ENCODE results near the gene TJP1. TPM values are rescaled to one million over a fixed set of nuclear protein-coding genes. Genes with fewer than 3 reads are reported as not detected.

TJP1 gene
- total RNA-seq, 1 donor from 2014 or later = not detected

GRCh38 chr15:29811691-29812383 is 10.4 kb downstream of the TJP1 start:
- peaks cover 53% of the 10 kb centered on the region for H3K27me3 Mint-ChIP-seq (ENCODE audit: low read depth)
- H3K9me3 Mint-ChIP-seq = no peaks in the 10 kb centered on the region
- H3K27ac Mint-ChIP-seq = no peak overlapping the region
- no peaks in the 10 kb centered on the region for H3K4me1 Mint-ChIP-seq (ENCODE audit: low read depth)
- H3K36me3 Mint-ChIP-seq (ENCODE audit: low read depth) = no peaks in the 10 kb centered on the region
- no peak for DNase-seq (ENCODE audit: low spot score)
- H3K4me3 Mint-ChIP-seq (ENCODE audit: low read depth) = no peak overlapping the region
- intact Hi-C loops (cut with micrococcal nuclease) = no loop called here

DNA sequence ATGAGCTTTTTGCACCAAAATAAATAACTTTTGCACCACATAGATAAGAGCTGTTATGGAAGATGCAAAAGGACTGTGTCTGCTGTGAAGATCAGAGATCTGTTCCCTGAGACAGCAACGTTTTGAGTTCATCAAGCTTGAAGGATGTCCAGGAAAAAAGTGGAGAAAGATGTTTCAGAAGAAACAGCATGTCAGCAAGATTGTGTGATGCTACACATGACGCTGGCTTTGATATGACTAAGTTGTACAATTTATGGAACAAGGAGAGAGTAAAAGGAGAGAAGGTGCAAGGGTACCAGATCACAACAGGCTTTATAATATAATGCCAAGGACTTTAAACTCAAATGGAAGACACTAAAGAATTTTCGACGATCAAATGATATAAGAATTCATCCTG is 16.6 kb downstream of the TJP1 start:
- no peaks in the 10 kb centered on the region for H3K9me3 Mint-ChIP-seq
- no peak overlapping the region for H3K27ac Mint-ChIP-seq
- no peaks in the 10 kb centered on the region for H3K4me1 Mint-ChIP-seq (ENCODE audit: low read depth)
- no peak for DNase-seq (ENCODE audit: low spot score)
- intact Hi-C loops (cut with micrococcal nuclease) = no loop called here
- no peak overlapping the region for H3K4me3 Mint-ChIP-seq (ENCODE audit: low read depth)
- peaks cover 30% of the 10 kb centered on the region for H3K27me3 Mint-ChIP-seq (ENCODE audit: low read depth)
- no peaks in the 10 kb centered on the region for H3K36me3 Mint-ChIP-seq (ENCODE audit: low read depth)

DNA sequence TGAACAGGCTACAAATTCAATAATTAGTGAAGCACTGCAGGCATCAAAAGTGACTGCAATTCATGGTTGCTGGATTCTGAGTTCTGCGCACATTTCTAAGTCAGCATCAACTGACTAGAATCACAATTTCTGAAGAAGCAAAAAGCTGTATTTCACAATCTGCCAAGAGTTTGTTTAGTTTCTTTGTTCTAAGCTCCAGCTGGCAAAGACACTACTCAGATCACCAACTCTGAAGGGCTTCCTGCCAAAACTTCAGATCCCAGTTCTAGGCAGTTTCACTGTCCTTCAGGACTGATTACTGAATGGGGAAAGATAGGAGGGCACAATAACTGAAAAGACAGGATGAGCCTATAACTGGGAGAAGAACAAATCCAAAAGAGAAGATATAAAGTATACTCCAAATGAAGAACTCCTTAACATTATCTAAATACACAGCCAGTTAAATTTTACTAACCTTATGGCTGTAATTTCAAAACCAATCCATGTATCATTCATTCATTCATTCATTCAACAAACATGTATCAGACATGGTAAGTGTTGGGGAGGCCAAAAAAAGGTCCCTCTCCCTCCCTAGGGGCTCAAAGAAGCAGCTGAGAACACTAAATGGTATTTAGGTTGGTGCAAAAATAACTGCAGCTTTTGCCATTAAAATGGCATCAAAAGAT is 17.1 kb downstream of the TJP1 start:
- H3K36me3 Mint-ChIP-seq (ENCODE audit: low read depth) = no peaks in the 10 kb centered on the region
- H3K4me1 Mint-ChIP-seq (ENCODE audit: low read depth) = no peaks in the 10 kb centered on the region
- intact Hi-C loops (cut with micrococcal nuclease) = no loop called here
- H3K27ac Mint-ChIP-seq = no peak overlapping the region
- peaks cover 30% of the 10 kb centered on the region for H3K27me3 Mint-ChIP-seq (ENCODE audit: low read depth)
- no peak for DNase-seq (ENCODE audit: low spot score)
- no peaks in the 10 kb centered on the region for H3K9me3 Mint-ChIP-seq
- no peak overlapping the region for H3K4me3 Mint-ChIP-seq (ENCODE audit: low read depth)

GRCh38 chr15:29802411-29802810 is 19.9 kb downstream of the TJP1 start:
- Mint-ChIP-seq H3K4me1 (ENCODE audit: low read depth) (no peaks in the 10 kb centered on the region), H3K27me3 (ENCODE audit: low read depth) (peaks cover 22% of the 10 kb centered on the region), H3K27ac (no peak overlapping the region), H3K36me3 (ENCODE audit: low read depth) (no peaks in the 10 kb centered on the region), H3K4me3 (ENCODE audit: low read depth) (no peak overlapping the region), H3K9me3 (no peaks in the 10 kb centered on the region)
- intact Hi-C loops (cut with micrococcal nuclease) = no loop called here
- DNase-seq (ENCODE audit: low spot score) = no peak

- H3K36me3 Mint-ChIP-seq (ENCODE audit: low read depth) = no peaks in the 10 kb centered on the region
- H3K9me3 Mint-ChIP-seq = no peaks in the 10 kb centered on the region
- H3K27ac Mint-ChIP-seq = no peak overlapping the region
- no peak overlapping the region for H3K4me3 Mint-ChIP-seq (ENCODE audit: low read depth)
- no peak for DNase-seq (ENCODE audit: low spot score)
- intact Hi-C loops (cut with micrococcal nuclease) = no loop called here
- peaks cover 20% of the 10 kb centered on the region for H3K27me3 Mint-ChIP-seq (ENCODE audit: low read depth)
- H3K4me1 Mint-ChIP-seq (ENCODE audit: low read depth) = no peaks in the 10 kb centered on the region
Measured at GRCh38 chr15:29800491-29801366, 21.5 kb downstream of the TJP1 start.

DNA sequence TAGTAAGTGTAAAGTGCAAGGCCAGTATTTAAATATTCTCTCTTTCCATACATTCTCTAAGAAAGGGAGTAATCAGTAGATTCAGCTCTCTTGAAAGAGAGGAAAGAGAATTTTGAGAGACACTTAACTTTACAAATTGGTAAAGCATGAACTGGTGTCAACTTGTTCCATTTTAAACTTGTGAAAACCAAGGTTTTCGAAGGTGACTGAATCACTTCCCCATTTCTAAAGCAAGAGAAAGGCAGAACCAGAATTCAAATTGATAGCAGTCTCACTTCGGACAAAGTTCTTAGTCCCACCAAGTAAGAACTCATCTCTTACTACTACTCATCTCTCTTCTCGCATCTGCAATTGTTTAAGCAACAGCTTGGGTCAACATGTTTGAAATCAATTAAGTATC is 22.4 kb downstream of the TJP1 start:
- intact Hi-C loops (cut with micrococcal nuclease) = no loop called here
- Mint-ChIP-seq H3K4me3 (ENCODE audit: low read depth) (no peak overlapping the region), H3K36me3 (ENCODE audit: low read depth) (no peaks in the 10 kb centered on the region), H3K27me3 (ENCODE audit: low read depth) (peaks cover 17% of the 10 kb centered on the region), H3K9me3 (no peaks in the 10 kb centered on the region), H3K27ac (no peak overlapping the region), H3K4me1 (ENCODE audit: low read depth) (no peaks in the 10 kb centered on the region)
- no peak for DNase-seq (ENCODE audit: low spot score)

GRCh38 chr15:29795610-29796009 is 26.7 kb downstream of the TJP1 start:
- H3K4me1 Mint-ChIP-seq (ENCODE audit: low read depth) = no peaks in the 10 kb centered on the region
- H3K36me3 Mint-ChIP-seq (ENCODE audit: low read depth) = no peaks in the 10 kb centered on the region
- H3K4me3 Mint-ChIP-seq (ENCODE audit: low read depth) = no peak overlapping the region
- no peaks in the 10 kb centered on the region for H3K9me3 Mint-ChIP-seq
- no peak for DNase-seq (ENCODE audit: low spot score)
- intact Hi-C loops (cut with micrococcal nuclease) = no loop called here
- H3K27me3 Mint-ChIP-seq (ENCODE audit: low read depth) = peaks cover 8% of the 10 kb centered on the region
- H3K27ac Mint-ChIP-seq = no peak overlapping the region

DNA sequence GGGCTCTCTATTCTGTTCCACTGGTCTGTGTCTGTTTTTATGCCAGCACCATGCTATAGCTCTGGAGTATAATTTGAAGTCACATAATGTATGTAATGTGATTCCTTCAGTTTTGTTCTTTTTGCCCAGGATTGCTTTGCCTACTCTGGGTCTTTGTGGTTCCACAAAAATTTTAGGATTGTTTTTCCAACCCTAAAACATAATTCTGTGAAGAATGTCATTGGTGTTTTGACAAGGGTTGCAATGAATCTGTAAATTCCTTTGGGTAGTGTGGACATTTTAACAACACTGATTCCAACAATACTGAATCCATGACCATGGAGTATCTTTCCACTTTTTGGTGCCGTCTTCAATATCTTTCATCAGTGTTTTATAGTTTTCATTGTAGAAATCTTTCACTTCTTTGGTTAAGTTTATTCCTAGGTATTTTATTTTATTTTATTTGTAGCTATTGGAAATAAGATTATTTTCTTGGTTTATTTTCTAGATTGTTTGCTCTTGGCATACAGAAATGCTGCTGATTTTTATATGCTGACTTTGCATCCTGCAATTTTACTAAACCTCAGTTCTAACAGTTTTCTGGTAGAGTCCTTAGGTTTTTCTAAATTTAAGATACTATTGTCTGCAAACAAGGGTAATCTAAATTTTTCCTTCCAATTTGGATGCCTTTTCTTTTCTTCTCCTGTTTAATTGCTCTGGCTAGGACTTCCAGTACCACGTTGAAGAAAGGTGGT is 29.7 kb downstream of the TJP1 start:
- H3K4me3 Mint-ChIP-seq (ENCODE audit: low read depth) = no peak overlapping the region
- no peaks in the 10 kb centered on the region for H3K9me3 Mint-ChIP-seq
- peaks cover 7% of the 10 kb centered on the region for H3K27me3 Mint-ChIP-seq (ENCODE audit: low read depth)
- no peak overlapping the region for H3K27ac Mint-ChIP-seq
- intact Hi-C loops (cut with micrococcal nuclease) = no loop called here
- H3K36me3 Mint-ChIP-seq (ENCODE audit: low read depth) = no peaks in the 10 kb centered on the region
- no peak for DNase-seq (ENCODE audit: low spot score)
- no peaks in the 10 kb centered on the region for H3K4me1 Mint-ChIP-seq (ENCODE audit: low read depth)

GRCh38 chr15:29790607-29791006 is 31.7 kb downstream of the TJP1 start:
- Mint-ChIP-seq H3K36me3 (ENCODE audit: low read depth) (no peaks in the 10 kb centered on the region), H3K27me3 (ENCODE audit: low read depth) (peaks cover 4% of the 10 kb centered on the region), H3K4me3 (ENCODE audit: low read depth) (no peak overlapping the region), H3K27ac (no peak overlapping the region), H3K4me1 (ENCODE audit: low read depth) (no peaks in the 10 kb centered on the region), H3K9me3 (no peaks in the 10 kb centered on the region)
- intact Hi-C loops (cut with micrococcal nuclease) = no loop called here
- no peak for DNase-seq (ENCODE audit: low spot score)

GRCh38 chr15:29789871-29790270 is 32.4 kb downstream of the TJP1 start:
- peaks cover 6% of the 10 kb centered on the region for H3K27me3 Mint-ChIP-seq (ENCODE audit: low read depth)
- intact Hi-C loops (cut with micrococcal nuclease) = no loop called here
- no peak overlapping the region for H3K4me3 Mint-ChIP-seq (ENCODE audit: low read depth)
- no peak for DNase-seq (ENCODE audit: low spot score)
- H3K36me3 Mint-ChIP-seq (ENCODE audit: low read depth) = no peaks in the 10 kb centered on the region
- H3K27ac Mint-ChIP-seq = no peak overlapping the region
- H3K9me3 Mint-ChIP-seq = no peaks in the 10 kb centered on the region
- no peaks in the 10 kb centered on the region for H3K4me1 Mint-ChIP-seq (ENCODE audit: low read depth)

DNA sequence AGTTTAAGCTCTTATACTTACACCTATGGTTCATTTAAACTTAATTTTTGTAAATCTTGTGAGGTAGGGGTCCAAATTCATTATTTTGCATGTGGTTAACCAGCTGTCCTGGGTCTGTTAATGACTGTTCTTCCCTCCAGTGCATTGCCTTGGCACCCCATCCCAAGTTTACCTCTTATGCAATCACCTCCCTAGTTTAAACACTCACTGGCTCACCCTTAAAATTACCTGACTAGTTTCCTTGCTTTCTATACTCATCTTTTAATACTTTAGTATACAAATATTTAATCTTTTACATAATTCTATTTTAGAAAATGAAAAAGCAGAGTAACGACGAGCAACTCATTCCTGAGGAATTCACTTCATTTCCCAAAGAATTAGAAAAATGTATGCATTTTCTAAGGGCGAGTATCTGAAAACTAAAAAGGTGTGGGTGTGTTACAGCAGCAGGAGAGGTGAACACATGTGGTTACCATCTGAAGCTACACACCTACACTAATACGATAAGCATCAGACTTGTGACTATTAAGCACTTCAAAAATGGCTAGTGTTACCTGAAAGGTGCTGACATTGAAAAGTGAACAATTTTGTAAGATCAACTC is 33.7 kb downstream of the TJP1 start:
- Mint-ChIP-seq H3K27me3 (ENCODE audit: low read depth) (peaks cover 6% of the 10 kb centered on the region), H3K36me3 (ENCODE audit: low read depth) (no peaks in the 10 kb centered on the region), H3K9me3 (no peaks in the 10 kb centered on the region), H3K4me3 (ENCODE audit: low read depth) (no peak overlapping the region), H3K4me1 (ENCODE audit: low read depth) (no peaks in the 10 kb centered on the region), H3K27ac (no peak overlapping the region)
- DNase-seq (ENCODE audit: low spot score) = no peak
- intact Hi-C loops (cut with micrococcal nuclease) = no loop called here

- intact Hi-C loops (cut with micrococcal nuclease) = no loop called here
- Mint-ChIP-seq H3K36me3 (ENCODE audit: low read depth) (no peaks in the 10 kb centered on the region), H3K4me3 (ENCODE audit: low read depth) (no peak overlapping the region), H3K27me3 (ENCODE audit: low read depth) (peaks cover 3% of the 10 kb centered on the region), H3K4me1 (ENCODE audit: low read depth) (no peaks in the 10 kb centered on the region), H3K9me3 (no peaks in the 10 kb centered on the region), H3K27ac (no peak overlapping the region)
- no peak for DNase-seq (ENCODE audit: low spot score)
Measured at GRCh38 chr15:29787767-29788166, 34.5 kb downstream of the TJP1 start.

All from activated T-helper 2 cell treated with anti-CD3 and anti-CD28 coated beads, Interferon-gamma antibody, Interleukin-2, Interleukin-4, amounts not matched to agents 10 μg/mL and 5 μg/mL and 100 μg/mL, durations not matched to agents 14 hours and 24 hours and 36 hours (primary cell).